GM12864 (cell line): Measurements from ENCODE around the gene PAK1.

Experiments used
- DNase-seq: peaks from one replicate; pipeline ENCODE4 v3.0.0-alpha.2; 2011; ENCODE audit warnings: low read depth
- H3K4me3 ChIP-seq: 2 replicates; pipeline ENCODE4 v1.5.1; 2011; ENCODE audit warnings: mild to moderate bottlenecking, low read depth, low read length, control low read depth
- TF ChIP-seq, protein P1 (sequence below): IDR thresholded peaks from 2 replicates; pipeline ENCODE4 v1.5.1; 2011; ENCODE audit warnings: low read depth, mild to moderate bottlenecking, moderate library complexity, low read length, control low read depth, inconsistent platforms; ENCODE audit errors: missing control alignments

PAK1 gene

DNA sequence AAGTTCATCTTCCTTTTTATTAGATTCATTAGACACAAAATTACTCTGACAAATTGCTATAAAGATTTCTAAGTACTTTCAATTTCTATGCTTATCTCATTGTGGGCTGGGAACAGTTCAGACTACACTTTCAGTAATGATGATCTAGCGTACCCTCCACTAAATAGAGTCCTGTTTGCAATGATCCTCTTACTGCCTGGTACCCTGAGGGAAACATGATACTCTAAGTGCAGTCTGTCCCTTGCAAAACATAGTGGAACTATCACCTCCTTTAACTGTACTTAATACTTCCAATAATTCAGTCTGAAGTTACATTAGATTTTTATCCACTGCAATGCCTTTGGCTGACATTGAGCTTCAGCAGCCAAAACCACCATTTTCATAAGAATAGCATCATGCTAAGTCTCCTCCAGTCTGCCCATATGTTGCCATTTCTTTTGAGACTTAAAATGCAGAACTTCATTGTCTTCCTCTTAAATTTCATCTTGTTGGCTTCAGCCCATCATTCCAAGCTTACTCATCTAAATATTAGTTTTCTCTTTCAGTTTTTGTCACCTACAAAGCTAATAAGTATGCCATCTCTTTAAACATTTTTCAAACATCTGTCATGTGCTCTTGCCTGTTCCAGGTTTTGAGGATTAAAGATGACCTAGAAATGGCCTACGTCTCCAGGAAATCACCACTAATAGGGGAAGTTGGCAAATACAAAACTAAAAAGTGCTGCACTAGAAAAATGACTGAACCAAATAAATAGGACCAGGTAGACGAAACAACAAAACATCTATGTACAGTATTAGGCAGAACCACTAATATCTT, 55.5 kb downstream of the PAK1 start:
- TF ChIP-seq, protein P1, sequence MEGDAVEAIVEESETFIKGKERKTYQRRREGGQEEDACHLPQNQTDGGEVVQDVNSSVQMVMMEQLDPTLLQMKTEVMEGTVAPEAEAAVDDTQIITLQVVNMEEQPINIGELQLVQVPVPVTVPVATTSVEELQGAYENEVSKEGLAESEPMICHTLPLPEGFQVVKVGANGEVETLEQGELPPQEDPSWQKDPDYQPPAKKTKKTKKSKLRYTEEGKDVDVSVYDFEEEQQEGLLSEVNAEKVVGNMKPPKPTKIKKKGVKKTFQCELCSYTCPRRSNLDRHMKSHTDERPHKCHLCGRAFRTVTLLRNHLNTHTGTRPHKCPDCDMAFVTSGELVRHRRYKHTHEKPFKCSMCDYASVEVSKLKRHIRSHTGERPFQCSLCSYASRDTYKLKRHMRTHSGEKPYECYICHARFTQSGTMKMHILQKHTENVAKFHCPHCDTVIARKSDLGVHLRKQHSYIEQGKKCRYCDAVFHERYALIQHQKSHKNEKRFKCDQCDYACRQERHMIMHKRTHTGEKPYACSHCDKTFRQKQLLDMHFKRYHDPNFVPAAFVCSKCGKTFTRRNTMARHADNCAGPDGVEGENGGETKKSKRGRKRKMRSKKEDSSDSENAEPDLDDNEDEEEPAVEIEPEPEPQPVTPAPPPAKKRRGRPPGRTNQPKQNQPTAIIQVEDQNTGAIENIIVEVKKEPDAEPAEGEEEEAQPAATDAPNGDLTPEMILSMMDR = no peak
- DNase-seq = no peak
- H3K4me3 ChIP-seq = no peak overlapping the region

DNA sequence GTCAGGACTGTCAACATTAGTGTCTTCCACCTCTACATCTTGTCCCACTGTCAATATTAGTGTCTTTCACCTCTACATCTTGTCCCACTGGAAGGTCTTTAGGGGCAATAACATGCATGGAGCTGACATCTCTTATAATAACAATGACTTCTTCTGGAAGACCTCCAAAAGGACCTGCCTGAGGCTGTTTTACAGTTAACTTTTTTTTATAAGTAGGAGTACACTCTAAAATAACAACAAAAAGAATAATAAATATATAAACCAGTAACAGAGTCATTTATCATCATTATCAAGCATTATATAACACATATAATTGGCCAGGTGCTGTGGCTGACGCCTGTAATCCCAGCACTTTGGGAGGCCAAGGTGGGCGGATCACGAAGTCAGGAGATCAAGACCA, 57.5 kb downstream of the PAK1 start:
- no peak overlapping the region for H3K4me3 ChIP-seq
- no peak for DNase-seq
- TF ChIP-seq, protein P1 = no peak

DNA sequence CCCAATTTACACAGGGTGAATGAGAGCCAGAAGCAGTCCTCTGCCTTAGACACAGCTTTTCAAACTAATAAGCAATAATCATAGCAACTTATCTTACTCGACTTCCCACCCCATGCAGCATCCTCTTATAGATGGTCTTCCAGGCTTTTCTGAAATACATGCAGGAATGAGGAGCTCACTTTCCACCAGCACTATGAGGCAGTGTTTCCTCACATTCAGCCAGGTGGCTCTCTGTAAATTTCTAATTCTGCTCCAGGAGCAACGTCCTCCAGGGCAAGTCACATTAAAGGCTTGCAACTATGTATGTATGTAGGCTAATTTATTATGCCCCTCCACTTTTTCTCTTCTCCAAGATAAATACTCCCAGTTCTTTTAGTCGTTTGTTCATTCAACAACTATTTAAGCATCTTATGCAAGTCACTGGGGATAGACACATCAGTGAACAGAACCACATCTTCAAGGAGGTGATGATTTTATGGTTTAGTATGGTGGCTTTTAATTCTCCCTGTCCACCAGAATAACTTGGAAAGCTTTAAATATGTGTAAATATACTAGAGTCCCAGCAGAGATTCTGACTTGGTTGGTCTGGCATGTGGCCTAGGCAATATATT, 59.9 kb downstream of the PAK1 start:
- DNase-seq = no peak
- TF ChIP-seq, protein P1 = no peak
- H3K4me3 ChIP-seq = no peak overlapping the region

DNA sequence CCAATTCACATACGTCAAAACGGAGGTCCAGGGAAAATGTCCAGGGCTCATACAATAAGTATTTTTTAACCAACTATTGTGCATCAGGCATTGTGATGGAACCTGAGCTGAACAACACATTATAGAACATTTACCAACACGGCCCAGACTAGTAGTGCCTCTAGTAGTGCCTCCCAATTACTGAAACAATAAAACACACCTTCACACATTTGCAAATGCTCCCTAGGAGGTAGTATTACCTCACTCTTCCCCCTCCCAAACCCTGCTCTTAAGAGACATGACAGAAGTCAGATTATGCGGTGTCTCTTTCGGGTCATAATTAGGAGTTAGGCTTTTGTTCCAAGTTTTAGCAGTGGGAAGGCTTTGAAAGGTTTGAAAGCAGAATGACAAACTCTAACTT, 61.1 kb downstream of the PAK1 start:
- DNase-seq = no peak
- TF ChIP-seq, protein P1 = no peak
- H3K4me3 ChIP-seq = no peak overlapping the region

DNA sequence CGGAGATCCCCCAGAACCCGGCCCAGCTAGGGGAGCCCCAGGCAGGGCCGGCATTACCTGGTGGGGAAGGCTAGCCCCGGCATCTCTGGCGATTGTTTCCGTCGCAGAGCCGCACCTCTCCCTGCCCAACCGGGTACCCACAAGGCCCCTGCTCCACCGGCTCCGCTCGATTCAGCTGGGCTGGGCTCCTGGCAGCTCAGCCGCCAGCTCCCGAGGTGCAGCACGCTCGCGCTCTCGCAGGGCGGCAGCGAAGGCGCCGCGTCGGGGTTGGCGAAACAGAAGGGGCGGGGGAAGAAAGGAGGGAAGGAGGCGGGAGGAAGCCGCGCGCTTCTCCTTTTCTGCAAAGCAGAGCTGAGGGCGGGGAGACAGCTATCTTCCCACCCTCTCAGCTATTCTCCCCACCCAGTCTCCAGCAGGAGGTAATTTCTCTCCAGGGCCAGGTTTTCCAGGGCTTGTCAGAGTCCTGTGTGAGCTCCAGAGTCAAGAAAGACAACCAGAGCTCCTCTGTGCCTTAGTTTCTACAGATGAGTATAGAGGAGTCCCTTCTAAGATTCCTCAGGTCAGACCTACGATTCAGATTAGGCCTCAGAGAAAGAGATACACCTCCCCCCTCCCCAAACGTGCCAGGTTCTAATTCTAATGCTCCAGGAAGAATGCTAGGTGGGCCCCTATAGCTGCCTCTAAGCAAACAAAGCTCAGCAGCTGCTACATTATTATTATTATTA, 62.0 kb downstream of the PAK1 start:
- peak; percentile 50 for DNase-seq
- TF ChIP-seq, protein P1 = no peak
- H3K4me3 ChIP-seq = peak overlapping the region; percentile 65

DNA sequence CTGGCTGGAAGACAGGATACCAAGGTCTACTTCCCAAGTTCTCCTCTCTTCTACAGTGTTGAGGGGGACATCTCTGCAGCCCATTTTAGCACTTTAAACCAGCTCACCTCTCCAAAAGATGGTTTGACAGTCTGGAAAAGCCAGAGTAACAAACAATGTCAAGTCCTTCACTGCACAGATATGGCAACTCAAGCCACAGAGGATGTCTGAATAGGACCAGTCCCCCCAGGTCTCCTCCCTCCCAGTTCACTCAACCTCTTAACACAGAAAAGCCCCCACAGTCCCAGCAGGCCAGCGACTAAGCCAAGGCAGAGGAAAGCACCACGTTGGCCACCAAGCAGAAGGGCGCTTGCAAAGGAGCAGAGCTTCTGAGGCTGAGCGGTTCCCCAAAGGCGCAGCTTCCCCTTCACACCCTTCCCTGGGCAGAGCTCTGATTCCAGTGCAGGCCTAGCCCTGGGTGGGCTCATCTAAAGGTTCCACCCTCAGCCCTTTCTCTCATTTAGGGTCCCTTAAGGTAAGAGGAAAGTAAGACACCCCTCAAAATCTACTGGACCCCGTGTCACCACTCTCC, 62.7 kb downstream of the PAK1 start:
- no peak for DNase-seq
- TF ChIP-seq, protein P1 = no peak
- peak overlapping the region; percentile 65 for H3K4me3 ChIP-seq
